T follicular helper cell (primary cell): ENCODE measurements around the gene CCL1.
"Not testable (repeated sequence)": the region's sequence is repeated elsewhere in the genome, so short reads cannot be mapped to it uniquely, and the experiment has no call there.

Source experiments
- DNase-seq: peaks from one replicate; pipeline ENCODE4 v3.0.0-alpha.2; 2020; ENCODE audit warnings: low read depth

The CCL1 gene

GRCh38 chr17:34358631-34359030, 4.4 kb downstream of the CCL1 start:
- DNase-seq = no peak

- DNase-seq = no peak
Measured at GRCh38 chr17:34357398-34357797, 5.6 kb downstream of the CCL1 start.

GRCh38 chr17:34356194-34356593, 6.8 kb downstream of the CCL1 start, which contains the start of gene CCL13:
CCL13 (plus strand) TSS chr17:34356480; CDS start chr17:34356527, 47 bp downstream.
- DNase-seq = no peak

- DNase-seq = no peak
Measured at GRCh38 chr17:34354637-34355036, 8.4 kb downstream of the CCL1 start.

- DNase-seq = no peak
Measured at GRCh38 chr17:34352191-34352590, 10.8 kb downstream of the CCL1 start.

- DNase-seq = no peak
Measured at GRCh38 chr17:34351096-34351495, 11.9 kb downstream of the CCL1 start.

GRCh38 chr17:34349751-34350150, 13.3 kb downstream of the CCL1 start:
- no peak for DNase-seq

GRCh38 chr17:34347063-34347462, 16.0 kb downstream of the CCL1 start:
- no peak for DNase-seq

GRCh38 chr17:34341916-34342315, 21.1 kb downstream of the CCL1 start:
- DNase-seq = no peak

GRCh38 chr17:34339138-34339770, 23.8 kb downstream of the CCL1 start:
- DNase-seq = no peak

GRCh38 chr17:34337701-34338100, 25.3 kb downstream of the CCL1 start:
- DNase-seq = no peak

GRCh38 chr17:34327580-34327979, 35.5 kb downstream of the CCL1 start:
- not testable (repeated sequence) for DNase-seq

GRCh38 chr17:34321964-34322363, 41.1 kb downstream of the CCL1 start:
- no peak for DNase-seq

GRCh38 chr17:34319039-34319483, 44.0 kb downstream of the CCL1 start, which contains the start of gene CCL8:
CCL8 (plus strand) TSS chr17:34319435; CDS start chr17:34319502, 67 bp downstream.
- DNase-seq = no peak

GRCh38 chr17:34318474-34318873, 44.6 kb downstream of the CCL1 start:
- DNase-seq = no peak

- DNase-seq = no peak
Measured at GRCh38 chr17:34314279-34314678, 48.8 kb downstream of the CCL1 start.

- no peak for DNase-seq
Measured at GRCh38 chr17:34313164-34313563, 49.9 kb downstream of the CCL1 start.

GRCh38 chr17:34312080-34312479, 51.0 kb downstream of the CCL1 start:
- no peak for DNase-seq

GRCh38 chr17:34311291-34311690, 51.7 kb downstream of the CCL1 start:
- no peak for DNase-seq
